Endothelial cell of umbilical vein (primary cell): ENCODE results near the gene CABP2. TPM values are rescaled to one million over a fixed set of nuclear protein-coding genes. Genes with fewer than 3 reads are reported as not detected.

Experiments used
- BruUV-seq: library from RNA; stranded (reverse); fragments of 400-500 nt; replicated peaks from 2 replicates; lab custom pipeline; 2021; lab: Mats Ljungman, UMichigan
- CTCF ChIA-PET: fragments of 300-600, 350-600 bp; sonication (Branson Sonifier 250); formaldehyde crosslinking; loops from one replicate; lab custom pipeline; 2021; ENCODE audit warnings: antibody characterized with exemption, inconsistent platforms; lab: Charles Lee
- POLR2A ChIA-PET: fragments of 300-600, 350-600 bp; sonication (Branson Sonifier 250); formaldehyde crosslinking; loops from one replicate; lab custom pipeline; 2021; ENCODE audit warnings: antibody characterized with exemption, inconsistent platforms; lab: Charles Lee
- DNase-seq: peaks from one replicate; pipeline ENCODE4 v3.0.0-alpha.2; 2011; ENCODE audit warnings: low read depth, low spot score
- FAIRE-seq: peaks from 2 replicates; lab custom pipeline; 2011; peaks lifted over from hg19 to GRCh38; lab: Jason Lieb, UNC
- H2AFZ ChIP-seq: 2 replicates; pipeline ENCODE4 v1.6.0; 2012; ENCODE audit warnings: low read depth, low read length, control low read depth, inconsistent platforms
- H3K27ac ChIP-seq: 2 replicates; pipeline ENCODE4 v1.5.1; 2011; ENCODE audit warnings: low read depth, mild to moderate bottlenecking, control low read depth, low read length, moderate library complexity; ENCODE audit not compliant: insufficient read depth
- H3K27me3 ChIP-seq, 2 experiments: 2 replicates each; pipeline versions ENCODE4 v1.6.0 to v1.6.1; 2011; ENCODE audit warnings: low read length in 2 of 2, mixed read lengths in 1 of 2; ENCODE audit not compliant: control insufficient read depth in 2 of 2, insufficient read depth in 2 of 2
- H3K36me3 ChIP-seq, 2 experiments: 2 replicates in 1 of 2; 3 replicates in 1 of 2; pipeline ENCODE4 v1.5.1; 2011; ENCODE audit warnings: low read length in 2 of 2, mild to moderate bottlenecking in 1 of 2, moderate library complexity in 1 of 2; ENCODE audit not compliant: control insufficient read depth in 2 of 2, insufficient read depth in 2 of 2; ENCODE audit errors: extremely low read depth in 1 of 2
- H3K4me1 ChIP-seq: 3 replicates; pipeline ENCODE4 v1.5.1; 2011; ENCODE audit warnings: mild to moderate bottlenecking, low read length; ENCODE audit not compliant: control insufficient read depth, insufficient read depth; ENCODE audit errors: extremely low read depth
- H3K4me2 ChIP-seq: 2 replicates; pipeline ENCODE4 v1.6.1; 2011; ENCODE audit warnings: low read length, control low read depth, mixed read lengths; ENCODE audit not compliant: insufficient read depth
- H3K4me3 ChIP-seq, 3 experiments: fragments of 200-600 bp in 1 of 3; sonication (generic), shearing (Covaris generic) in 1 of 3; replicated peaks in 1 of 3; 2 replicates each; pipeline ENCODE4 v1.5.1; 2011 to 2016; ENCODE audit warnings: control low read depth in 3 of 3, low read length in 3 of 3, mild to moderate bottlenecking in 2 of 3, inconsistent platforms in 1 of 3, low read depth in 1 of 3, moderate library complexity in 1 of 3; ENCODE audit not compliant: insufficient read depth in 1 of 3
- H3K79me2 ChIP-seq: 2 replicates; pipeline ENCODE4 v1.6.0; 2012; ENCODE audit warnings: low read length, inconsistent platforms; ENCODE audit not compliant: control insufficient read depth, insufficient read depth
- H3K9ac ChIP-seq: replicated peaks from 2 replicates; pipeline ENCODE3; 2011; ENCODE audit warnings: low read length, control low read depth; ENCODE audit not compliant: insufficient read depth; ENCODE audit errors: extremely low read depth
- H3K9me1 ChIP-seq: replicated peaks from 3 replicates; pipeline ENCODE4 v1.6.0; 2011; ENCODE audit warnings: mild to moderate bottlenecking, low read length; ENCODE audit not compliant: control insufficient read depth, insufficient read depth; ENCODE audit errors: extremely low read depth
- H3K9me3 ChIP-seq: replicated peaks from 2 replicates; pipeline ENCODE4 v1.5.1; 2012; ENCODE audit warnings: low read length, inconsistent platforms; ENCODE audit not compliant: control insufficient read depth, insufficient read depth
- H4K20me1 ChIP-seq: replicated peaks from 2 replicates; pipeline ENCODE3; 2011; ENCODE audit warnings: mild to moderate bottlenecking, low read length; ENCODE audit not compliant: control insufficient read depth, insufficient read depth; ENCODE audit errors: extremely low read depth
- GATA2 ChIP-seq: IDR thresholded peaks from 2 replicates; pipeline ENCODE4 v1.7.0; 2011; ENCODE audit warnings: low read depth, mild to moderate bottlenecking, moderate library complexity, mixed read lengths, low read length; ENCODE audit not compliant: insufficient read length, insufficient read depth
- MYC ChIP-seq: IDR thresholded peaks from one replicate; pipeline ENCODE4 v1.6.1; 2011; ENCODE audit warnings: mild to moderate bottlenecking, low read depth, low read length
- POLR2A ChIP-seq: IDR thresholded peaks from 2 replicates; pipeline ENCODE4 v1.6.1; 2012; ENCODE audit warnings: low read depth, mild to moderate bottlenecking, control low read depth, low read length
- dilution Hi-C: fragments of 300-500 bp; cut with MboI; formaldehyde crosslinking; loops from one replicate; pipeline ENCODE4 v1.15.0; 2019; ENCODE audit warnings: low sequenced_read_pairs; ENCODE audit not compliant: extremely low pct_ligation_motif_present
- intact Hi-C: fragments of 100-400 bp; cut with micrococcal nuclease; formaldehyde crosslinking; loops from one replicate; pipeline ENCODE4 v1.10.0; 2022
- polyA plus RNA-seq, 4 experiments: library from polyadenylated mRNA; depleted of rRNA in 3 of 4; stranded (reverse) in 3 of 4; unstranded in 1 of 4; fragments of >200 nt; gene quantifications; 2 replicates each; pipeline versions ENCODE4 v1.2.1 to v1.2.3, GENCODE V29; 2011 to 2012; ENCODE audit warnings: missing spikeins in 1 of 4
- total RNA-seq: library from RNA; stranded (reverse); gene quantifications from 2 replicates; pipeline ENCODE4 v1.2.3, GENCODE V29; 2021
- TF ChIP-seq, protein P1 (sequence below), 2 donors: IDR thresholded peaks; 1 replicate in 1 of 2; 2 replicates in 1 of 2; pipeline ENCODE4 v1.5.1; 2011; ENCODE audit warnings: low read length in 2 of 2, mild to moderate bottlenecking in 2 of 2, moderate library complexity in 2 of 2, control low read depth in 1 of 2, inconsistent platforms in 1 of 2, low read depth in 1 of 2; ENCODE audit not compliant: insufficient read depth in 1 of 2; ENCODE audit errors: extremely low read depth in 1 of 2

Gene CABP2
- total and polyA plus RNA-seq, 2 donors (not counting 3 experiments of a cell fraction or from before 2014, with no cell fraction given) = not detected

DNA sequence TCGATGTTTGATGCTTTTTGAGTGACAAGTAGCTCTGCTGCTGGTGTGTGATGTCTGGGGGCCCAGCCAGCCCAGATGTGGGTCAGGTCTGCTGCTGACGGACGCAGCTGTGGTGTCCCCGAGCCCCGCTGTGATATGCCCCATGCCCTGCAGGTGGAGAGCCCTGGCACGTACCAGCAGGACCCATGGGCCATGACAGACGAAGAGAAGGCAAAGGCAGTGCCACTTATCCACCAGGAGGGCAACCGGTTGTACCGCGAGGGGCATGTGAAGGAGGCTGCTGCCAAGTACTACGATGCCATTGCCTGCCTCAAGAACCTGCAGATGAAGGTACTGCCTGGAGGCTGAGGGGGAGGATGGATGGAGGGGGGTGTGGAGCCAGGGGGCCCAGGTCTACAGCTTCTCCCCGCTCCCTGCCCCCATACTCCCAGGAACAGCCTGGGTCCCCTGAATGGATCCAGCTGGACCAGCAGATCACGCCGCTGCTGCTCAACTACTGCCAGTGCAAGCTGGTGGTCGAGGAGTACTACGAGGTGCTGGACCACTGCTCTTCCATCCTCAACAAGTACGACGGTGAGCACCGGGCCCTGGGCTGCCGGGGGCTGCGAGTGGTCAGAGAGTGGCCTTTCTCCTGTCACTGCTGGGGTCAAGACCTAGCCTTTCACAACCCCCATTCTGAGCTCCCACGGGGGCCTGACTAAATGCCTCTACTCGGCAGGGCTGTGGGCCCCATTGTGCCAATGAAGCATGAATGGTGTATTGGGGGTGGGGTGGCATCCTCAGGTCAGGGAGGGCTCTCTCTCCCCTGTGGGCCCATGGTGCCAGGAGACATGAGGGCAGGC, 33.1 kb downstream of the CABP2 start:
- Histone ChIP-seq H3K27ac (no peak overlapping the region), H3K9ac (no peak overlapping the region), H3K27me3 (no peaks in the 10 kb centered on the region), H3K36me3 (peaks cover 0 to 9% of the 10 kb centered on the region in 2 experiments), H3K4me3 (no peak overlapping the region), H3K4me1 (no peaks in the 10 kb centered on the region), H3K79me2 (no peaks in the 10 kb centered on the region), H3K4me2 (no peak overlapping the region), H3K9me1 (no peaks in the 10 kb centered on the region), H4K20me1 (no peaks in the 10 kb centered on the region), H2AFZ (no peak overlapping the region), H3K9me3 (no peaks in the 10 kb centered on the region)
- no peak for DNase-seq
- intact Hi-C loops (no loop called here), dilution Hi-C loops (no loop called here)
- ChIA-PET CTCF (interaction anchor here (1.1 to 2.6 kb wide), 3 partner anchors 88 to 133 kb away, joined by 3 to 10 read pairs (median 3); partner anchors contain the start of gene PPP1CA), POLR2A (no interaction called here)
- no TSS peak for BruUV-seq
- FAIRE-seq = no peak
- no peak for TF ChIP-seq GATA2
- no peak for TF ChIP-seq MYC
- TF ChIP-seq POLR2A = no peak
- TF ChIP-seq, protein P1, sequence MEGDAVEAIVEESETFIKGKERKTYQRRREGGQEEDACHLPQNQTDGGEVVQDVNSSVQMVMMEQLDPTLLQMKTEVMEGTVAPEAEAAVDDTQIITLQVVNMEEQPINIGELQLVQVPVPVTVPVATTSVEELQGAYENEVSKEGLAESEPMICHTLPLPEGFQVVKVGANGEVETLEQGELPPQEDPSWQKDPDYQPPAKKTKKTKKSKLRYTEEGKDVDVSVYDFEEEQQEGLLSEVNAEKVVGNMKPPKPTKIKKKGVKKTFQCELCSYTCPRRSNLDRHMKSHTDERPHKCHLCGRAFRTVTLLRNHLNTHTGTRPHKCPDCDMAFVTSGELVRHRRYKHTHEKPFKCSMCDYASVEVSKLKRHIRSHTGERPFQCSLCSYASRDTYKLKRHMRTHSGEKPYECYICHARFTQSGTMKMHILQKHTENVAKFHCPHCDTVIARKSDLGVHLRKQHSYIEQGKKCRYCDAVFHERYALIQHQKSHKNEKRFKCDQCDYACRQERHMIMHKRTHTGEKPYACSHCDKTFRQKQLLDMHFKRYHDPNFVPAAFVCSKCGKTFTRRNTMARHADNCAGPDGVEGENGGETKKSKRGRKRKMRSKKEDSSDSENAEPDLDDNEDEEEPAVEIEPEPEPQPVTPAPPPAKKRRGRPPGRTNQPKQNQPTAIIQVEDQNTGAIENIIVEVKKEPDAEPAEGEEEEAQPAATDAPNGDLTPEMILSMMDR (IDR thresholded peaks at IDR 0.05; ENCODE audit: extremely low read depth in 1 of 2, insufficient read depth in 1 of 2, low read depth in 1 of 2, low read length in 2 of 2) = no peak
